A549 (cell line): ENCODE data around the gene FOXJ2. TPM values are rescaled to one million over a fixed set of nuclear protein-coding genes. Genes with fewer than 3 reads are reported as not detected.

Experiments used
- ATAC-seq, 2 experiments: fragments of 200-7000 bp in 1 of 2; fragments of >200 bp in 1 of 2; cut with Nextera tagmentation in 1 of 2; cut with Tn5 transposase in 1 of 2; 3 replicates each; pipeline versions ENCODE4 v1.8.0 to v1.9.1; 2018 to 2020; ENCODE audit warnings: mild to moderate bottlenecking in 1 of 2, moderate library complexity in 1 of 2
- CTCF ChIA-PET: fragments of 300-600 bp; sonication (Branson Sonifier 250); formaldehyde crosslinking; extraction: SDS; loops from one replicate; lab custom pipeline; 2021; ENCODE audit warnings: antibody characterized with exemption, inconsistent platforms; lab: Yijun Ruan, JAX
- POLR2A ChIA-PET: fragments of 350-600 bp; formaldehyde crosslinking; extraction: SDS; loops from one replicate; lab custom pipeline; 2021; ENCODE audit warnings: antibody characterized with exemption, inconsistent platforms; lab: Yijun Ruan, JAX
- DNase-seq, 2 experiments: peaks; one replicate each; pipeline versions ENCODE4 v3.0.0 to v3.0.0-alpha.2; 2011 to 2016; ENCODE audit warnings: low read depth in 1 of 2, low spot score in 1 of 2
- FAIRE-seq: peaks from 2 replicates; lab custom pipeline; 2011; peaks lifted over from hg19 to GRCh38; lab: Jason Lieb, UNC
- H3K27ac ChIP-seq, 2 experiments: fragments of >200 bp; sonication (Bioruptor Twin); formaldehyde crosslinking; 3 replicates each; pipeline ENCODE4 v1.5.1; 2016 to 2017
- H3K4me1 ChIP-seq: fragments of >200 bp; sonication (Bioruptor Twin); formaldehyde crosslinking; 3 replicates; pipeline ENCODE4 v1.6.1; 2016
- H3K4me2 ChIP-seq: fragments of >200 bp; sonication (Bioruptor Twin); formaldehyde crosslinking; 3 replicates; pipeline ENCODE4 v1.6.1; 2016
- H3K4me3 ChIP-seq: fragments of >200 bp; sonication (Bioruptor Twin); formaldehyde crosslinking; 3 replicates; pipeline ENCODE4 v1.5.1; 2016
- H3K9me3 ChIP-seq: fragments of >200 bp; sonication (Bioruptor Twin); formaldehyde crosslinking; 3 replicates; pipeline ENCODE4 v1.6.1; 2016
- CBX2 ChIP-seq: fragments of 200-600 bp; sonication (generic); IDR thresholded peaks from 2 replicates; pipeline ENCODE4 v1.6.1; 2016; ENCODE audit warnings: low read depth, mild to moderate bottlenecking, borderline replicate concordance
- CHD2 ChIP-seq: fragments of 150-350 bp; IDR thresholded peaks from 2 replicates; pipeline ENCODE4 v1.6.1; 2014; ENCODE audit warnings: low read length; ENCODE audit not compliant: partially characterized antibody
- CHD4 ChIP-seq: fragments of 200-600 bp; sonication (generic); IDR thresholded peaks from 2 replicates; pipeline ENCODE4 v1.6.1; 2016; ENCODE audit warnings: antibody characterized with exemption, mild to moderate bottlenecking, borderline replicate concordance
- EHF ChIP-seq: fragments of 250-450 bp; sonication (Bioruptor Pico); IDR thresholded peaks from 2 replicates; pipeline ENCODE4 v1.5.0; 2020; ENCODE audit warnings: mild to moderate bottlenecking
- EHMT2 ChIP-seq: fragments of 200-600 bp; sonication (generic); IDR thresholded peaks from 2 replicates; pipeline ENCODE4 v1.6.1; 2016; ENCODE audit warnings: antibody characterized with exemption, low read depth, mild to moderate bottlenecking, moderate library complexity
- EP300 ChIP-seq, 2 experiments: fragments of >200 bp; sonication (Bioruptor Twin); formaldehyde crosslinking; IDR thresholded peaks; 2 replicates in 1 of 2; 3 replicates in 1 of 2; pipeline ENCODE4 v1.6.1; 2016 to 2017
- FOSB ChIP-seq: fragments of 250-450 bp; sonication (Bioruptor Pico); IDR thresholded peaks from 2 replicates; pipeline ENCODE4 v1.5.0; 2020; ENCODE audit warnings: mild to moderate bottlenecking, moderate library complexity
- FOSL2 ChIP-seq, 2 experiments: fragments of 450-650 bp in 1 of 2; fragments of >200 bp in 1 of 2; sonication (Bioruptor Twin) in 1 of 2; formaldehyde crosslinking; IDR thresholded peaks; 2 replicates each; pipeline versions ENCODE4 v1.5.0 to v1.6.1; 2016 to 2020; ENCODE audit warnings: mild to moderate bottlenecking in 1 of 2, moderate library complexity in 1 of 2
- HEYL ChIP-seq: fragments of 250-450 bp; sonication (Bioruptor Pico); IDR thresholded peaks from 2 replicates; pipeline ENCODE4 v1.8.0; 2021; ENCODE audit warnings: mild to moderate bottlenecking, moderate library complexity
- HMGXB4 ChIP-seq: fragments of 250-450 bp; sonication (Bioruptor Pico); IDR thresholded peaks from 2 replicates; pipeline ENCODE4 v1.5.0; 2021; ENCODE audit warnings: mild to moderate bottlenecking, moderate library complexity, borderline replicate concordance
- KDM5A ChIP-seq: fragments of 200-600 bp; sonication (generic); IDR thresholded peaks from 2 replicates; pipeline ENCODE4 v1.6.1; 2016; ENCODE audit warnings: antibody characterized with exemption, mild to moderate bottlenecking
- PBX3 ChIP-seq: IDR thresholded peaks from 2 replicates; pipeline ENCODE4 v1.6.1; 2012
- PHF8 ChIP-seq: fragments of 200-600 bp; sonication (generic); IDR thresholded peaks from 2 replicates; pipeline ENCODE4 v1.6.1; 2016; ENCODE audit warnings: low read depth, mild to moderate bottlenecking, antibody characterized with exemption, moderate library complexity, borderline replicate concordance
- POLR2AphosphoS2 ChIP-seq: conservative IDR thresholded peaks from 2 replicates; pipeline ENCODE4 v1.6.1; 2012; ENCODE audit warnings: low read length, improper control_type of control experiment, inconsistent platforms
- ZFP36 ChIP-seq: fragments of 450-650 bp; IDR thresholded peaks from 2 replicates; pipeline ENCODE4 v1.6.1; 2014; ENCODE audit warnings: borderline replicate concordance; ENCODE audit not compliant: partially characterized antibody
- WGBS: methylation state at CpG from one replicate; pipeline ENCODE4 v1.1.6; 2017; ENCODE audit errors: missing lambda C conversion rate; 5-methylcytosine and 5-hydroxymethylcytosine counted together
- polyA plus RNA-seq, 4 experiments: library from polyadenylated mRNA; depleted of rRNA in 3 of 4; stranded (reverse); fragments of >200 nt; fragmentation: RNase III in 1 of 4; extraction: RNeasy Plus Mini Kit Qiagen cat#74134 plus additional on column Dnase treatment in 1 of 4; gene quantifications; 2 replicates in 3 of 4; 3 replicates in 1 of 4; pipeline ENCODE4 v1.2.3, GENCODE V29; 2011 to 2017

The FOXJ2 gene
- polyA plus RNA-seq, 2 of the 4 experiments (the other 2 are of a cell fraction): 7.0 to 7.4 TPM

GRCh38 chr12:8089716-8090115 lies 57.2 kb downstream of the FOXJ2 start:
- no peak for ATAC-seq
- TF ChIP-seq PBX3 (no peak), KDM5A (no peak), CBX2 (no peak), PHF8 (no peak), HEYL (CRISPR knock-in tag) (no peak)
- Histone ChIP-seq H3K4me1 (no peaks in the 10 kb centered on the region), H3K9me3 (no peaks in the 10 kb centered on the region), H3K4me3 (no peak overlapping the region), H3K4me2 (no peak overlapping the region), H3K27ac (no peak overlapping the region)
- WGBS: 86% methylated on average over 5 of the region's 5 CpGs
- ChIA-PET CTCF (no interaction called here), POLR2A (no interaction called here)
- FAIRE-seq: no peak
- DNase-seq: no peak

GRCh38 chr12:8093291-8093690 lies 60.8 kb downstream of the FOXJ2 start:
- WGBS: 98% methylated on average over 3 of the region's 3 CpGs
- H3K27ac ChIP-seq: no peak overlapping the region
- H3K4me1 ChIP-seq: no peaks in the 10 kb centered on the region
- DNase-seq (no peak), ATAC-seq (no peak), FAIRE-seq (no peak)
- no peak overlapping the region for H3K4me2 ChIP-seq
- POLR2A ChIA-PET: no interaction called here
- no peak overlapping the region for H3K4me3 ChIP-seq
- TF ChIP-seq HMGXB4 (CRISPR knock-in tag) (no peak), EHMT2 (no peak), CHD4 (no peak), ZFP36 (no peak), PBX3 (no peak), EHF (no peak), POLR2AphosphoS2 (no peak)
- TF ChIP-seq, all 56 proteins: peak for 0
- CTCF ChIA-PET: interaction anchor here (1.8 kb wide), 1 partner anchor 16 kb away, joined by 11 read pairs; no protein-coding TSS in a partner anchor
- no peaks in the 10 kb centered on the region for H3K9me3 ChIP-seq

- H3K4me3 ChIP-seq: no peak overlapping the region
- no peak overlapping the region for H3K27ac ChIP-seq
- no peaks in the 10 kb centered on the region for H3K9me3 ChIP-seq
- H3K4me1 ChIP-seq: no peaks in the 10 kb centered on the region
- FAIRE-seq (peak; percentile 23), ATAC-seq (no peak), DNase-seq (no peak)
- 93% methylated on average over 2 of the region's 2 CpGs for WGBS
- POLR2A ChIA-PET: no interaction called here
- H3K4me2 ChIP-seq: no peak overlapping the region
- TF ChIP-seq FOSL2 (IDR thresholded peaks at IDR 0.05) (no peak), FOSL2 (CRISPR knock-in tag; IDR thresholded peaks at IDR 0.05) (no peak), FOSB (CRISPR knock-in tag) (no peak), EP300 (IDR thresholded peaks at IDR 0.05) (no peak), CHD2 (no peak), POLR2AphosphoS2 (no peak)
- CTCF ChIA-PET: interaction anchor here (1.2 to 4.4 kb wide), 2 partner anchors 12 to 18 kb away, joined by 5 to 14 read pairs; no protein-coding TSS in a partner anchor
These were observed 63.9 kb downstream of the FOXJ2 start for GRCh38 chr12:8096281-8096915.
